HG03432 (cell line): ENCODE data around the gene CANT1.

Experiments
- ATAC-seq: cut with Tn5 transposase; IDR thresholded peaks from one replicate; pipeline ENCODE4 v1.9.1; 2021; ENCODE audit warnings: mild to moderate bottlenecking, moderate library complexity; ENCODE audit not compliant: unreplicated experiment

CANT1 gene

GRCh38 chr17:79011451-79012147 is 2.0 kb upstream of the CANT1 start:
- ATAC-seq, result no peak

- no peak for ATAC-seq
Observed at GRCh38 chr17:79010304-79010646, 711 bp upstream of the CANT1 start.

GRCh38 chr17:79008666-79009387 is 737 bp downstream of the CANT1 start:
- no peak for ATAC-seq

- ATAC-seq, result no peak
Observed at GRCh38 chr17:79007504-79008381, 1.8 kb downstream of the CANT1 start.

- ATAC-seq, result no peak
Observed at GRCh38 chr17:79006794-79007503, 2.6 kb downstream of the CANT1 start.

GRCh38 chr17:79006046-79006445 is 3.5 kb downstream of the CANT1 start:
- no peak for ATAC-seq

GRCh38 chr17:79005063-79005861 is 4.3 kb downstream of the CANT1 start:
- ATAC-seq, result no peak

GRCh38 chr17:79003661-79004411 is 5.7 kb downstream of the CANT1 start:
- no peak for ATAC-seq

GRCh38 chr17:79002796-79003593 is 6.6 kb downstream of the CANT1 start:
- ATAC-seq, result no peak

GRCh38 chr17:79002291-79002690 is 7.3 kb downstream of the CANT1 start:
- ATAC-seq, result no peak

- no peak for ATAC-seq
Observed at GRCh38 chr17:79001190-79002020, 8.2 kb downstream of the CANT1 start.

GRCh38 chr17:79000396-79001189 is 9.0 kb downstream of the CANT1 start:
- ATAC-seq, result no peak

- ATAC-seq, result no peak
Observed at GRCh38 chr17:78999947-79000395, 9.6 kb downstream of the CANT1 start.

GRCh38 chr17:78999056-78999768 is 10.4 kb downstream of the CANT1 start:
- no peak for ATAC-seq

- ATAC-seq, result no peak
Observed at GRCh38 chr17:78998311-78999055, 11.1 kb downstream of the CANT1 start.

- ATAC-seq, result no peak
Observed at GRCh38 chr17:78997881-78998280, 11.7 kb downstream of the CANT1 start.
